T-helper 2 cell treated with Interferon-gamma antibody and Interleukin-4, amounts not matched to agents 5 μg/mL and 100 μg/mL, for 36 hours (primary cell): ENCODE data around the gene GNA14.
"Not testable (repeated sequence)": the region's sequence is repeated elsewhere in the genome, so short reads cannot be mapped to it uniquely, and the experiment has no call there.

ENCODE experiments used
- DNase-seq: peaks from one replicate; pipeline ENCODE4 v3.0.0; 2021; ENCODE audit warnings: low spot score
- H3K27ac Mint-ChIP-seq: one replicate; pipeline ENCODE4 v1.8.0; 2021; ENCODE audit warnings: mild to moderate bottlenecking, mixed read lengths
- H3K27me3 Mint-ChIP-seq: one replicate; pipeline ENCODE4 v1.8.0; 2021; ENCODE audit warnings: low read depth, mixed read lengths
- H3K36me3 Mint-ChIP-seq: one replicate; pipeline ENCODE4 v1.8.0; 2021; ENCODE audit warnings: low read depth, mixed read lengths
- H3K4me1 Mint-ChIP-seq: one replicate; pipeline ENCODE4 v1.8.0; 2021; ENCODE audit warnings: low read depth, mixed read lengths
- H3K4me3 Mint-ChIP-seq: one replicate; pipeline ENCODE4 v1.8.0; 2022; ENCODE audit warnings: mild to moderate bottlenecking, moderate library complexity, mixed read lengths
- H3K9me3 Mint-ChIP-seq: one replicate; pipeline ENCODE4 v1.8.0; 2021; ENCODE audit warnings: mixed read lengths

The GNA14 gene

DNA sequence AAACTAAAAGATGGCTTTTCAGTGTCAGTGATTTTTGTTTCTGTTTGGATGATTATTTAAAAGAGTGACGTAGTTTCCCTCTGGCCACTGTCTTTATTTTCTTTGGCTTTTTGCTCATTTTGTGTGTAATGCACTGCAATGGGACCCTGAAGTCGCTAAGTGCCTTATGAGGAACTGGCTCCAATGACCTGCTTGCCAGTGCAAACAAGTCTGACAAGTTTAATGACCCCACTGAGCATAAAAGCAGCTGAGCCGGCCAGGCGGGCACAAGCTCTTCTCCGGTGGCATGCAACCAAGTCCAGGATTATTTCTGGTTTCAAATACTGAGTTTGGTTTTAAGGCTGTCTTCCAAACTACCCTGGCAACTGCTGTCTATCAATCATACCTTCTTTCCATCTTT is 15.6 kb upstream of the GNA14 start:
- Mint-ChIP-seq H3K27me3 (peaks cover 3% of the 10 kb centered on the region), H3K4me3 (no peak overlapping the region), H3K27ac (no peak overlapping the region), H3K4me1 (no peaks in the 10 kb centered on the region), H3K36me3 (no peaks in the 10 kb centered on the region), H3K9me3 (no peaks in the 10 kb centered on the region)
- no peak for DNase-seq

DNA sequence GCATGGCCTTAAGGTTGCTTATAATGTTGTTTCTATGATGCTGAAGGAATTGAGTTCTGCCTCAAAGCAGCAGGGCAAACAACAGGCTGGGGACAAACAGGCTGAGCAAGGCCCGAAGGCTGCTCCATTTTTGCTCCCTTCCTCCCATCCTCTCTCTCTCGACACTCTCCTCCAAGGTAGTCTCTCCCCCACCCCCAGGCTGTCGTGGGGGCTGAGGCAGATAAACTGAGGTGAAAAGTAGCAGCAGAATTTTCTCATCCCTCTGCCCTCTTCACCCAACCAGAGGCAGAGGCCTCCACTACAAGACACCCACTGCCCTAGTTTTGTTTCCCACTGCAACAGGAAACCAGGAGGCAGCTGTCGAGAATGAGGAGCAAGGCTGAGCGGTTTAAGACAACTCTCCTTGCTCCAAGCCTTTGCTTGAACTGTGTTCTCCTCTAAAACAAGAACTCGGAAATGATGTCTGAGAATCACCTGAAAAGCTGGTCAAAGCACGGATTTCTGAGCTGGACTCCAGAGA is 13.5 kb upstream of the GNA14 start:
- H3K27me3 Mint-ChIP-seq = peaks cover 3% of the 10 kb centered on the region
- H3K36me3 Mint-ChIP-seq = no peaks in the 10 kb centered on the region
- H3K27ac Mint-ChIP-seq = no peak overlapping the region
- H3K4me1 Mint-ChIP-seq = no peaks in the 10 kb centered on the region
- no peaks in the 10 kb centered on the region for H3K9me3 Mint-ChIP-seq
- DNase-seq = no peak
- no peak overlapping the region for H3K4me3 Mint-ChIP-seq

DNA sequence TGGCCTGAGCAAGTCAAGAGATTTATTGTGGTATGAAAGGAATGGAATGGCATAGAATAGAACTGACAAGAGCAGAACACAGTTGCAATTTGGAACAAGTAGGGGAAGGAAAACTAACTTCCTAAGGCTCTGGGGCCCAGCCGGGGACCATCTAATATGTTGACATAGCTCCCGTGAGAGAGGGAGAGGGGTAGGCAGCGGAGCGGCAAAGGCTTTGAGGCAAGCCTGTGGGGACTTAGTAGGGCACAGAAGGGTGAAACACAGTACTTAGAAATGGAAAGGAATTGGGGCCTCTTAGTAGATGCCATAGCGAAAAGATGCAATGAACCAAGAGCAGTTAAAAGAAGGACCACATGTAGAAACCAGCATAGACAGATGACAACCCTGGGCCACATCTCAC is 11.8 kb upstream of the GNA14 start:
- Mint-ChIP-seq H3K4me1 (no peaks in the 10 kb centered on the region), H3K27me3 (peaks cover 3% of the 10 kb centered on the region), H3K4me3 (no peak overlapping the region), H3K9me3 (no peaks in the 10 kb centered on the region), H3K36me3 (no peaks in the 10 kb centered on the region), H3K27ac (no peak overlapping the region)
- no peak for DNase-seq

- no peaks in the 10 kb centered on the region for H3K9me3 Mint-ChIP-seq
- no peak overlapping the region for H3K27ac Mint-ChIP-seq
- no peak overlapping the region for H3K4me3 Mint-ChIP-seq
- H3K27me3 Mint-ChIP-seq = peaks cover 46% of the 10 kb centered on the region
- H3K36me3 Mint-ChIP-seq = no peaks in the 10 kb centered on the region
- peaks cover 10% of the 10 kb centered on the region for H3K4me1 Mint-ChIP-seq
- DNase-seq = no peak
These were observed 3.1 kb upstream of the GNA14 start for GRCh38 chr9:77651203-77651602.

- no peak for DNase-seq
- Mint-ChIP-seq H3K27me3 (peaks cover 58% of the 10 kb centered on the region), H3K27ac (no peak overlapping the region), H3K36me3 (no peaks in the 10 kb centered on the region), H3K4me3 (peak overlapping the region; percentile 69), H3K9me3 (no peaks in the 10 kb centered on the region), H3K4me1 (peaks cover 10% of the 10 kb centered on the region)
These were observed 1.1 kb upstream of the GNA14 start for GRCh38 chr9:77649109-77649812.

DNA sequence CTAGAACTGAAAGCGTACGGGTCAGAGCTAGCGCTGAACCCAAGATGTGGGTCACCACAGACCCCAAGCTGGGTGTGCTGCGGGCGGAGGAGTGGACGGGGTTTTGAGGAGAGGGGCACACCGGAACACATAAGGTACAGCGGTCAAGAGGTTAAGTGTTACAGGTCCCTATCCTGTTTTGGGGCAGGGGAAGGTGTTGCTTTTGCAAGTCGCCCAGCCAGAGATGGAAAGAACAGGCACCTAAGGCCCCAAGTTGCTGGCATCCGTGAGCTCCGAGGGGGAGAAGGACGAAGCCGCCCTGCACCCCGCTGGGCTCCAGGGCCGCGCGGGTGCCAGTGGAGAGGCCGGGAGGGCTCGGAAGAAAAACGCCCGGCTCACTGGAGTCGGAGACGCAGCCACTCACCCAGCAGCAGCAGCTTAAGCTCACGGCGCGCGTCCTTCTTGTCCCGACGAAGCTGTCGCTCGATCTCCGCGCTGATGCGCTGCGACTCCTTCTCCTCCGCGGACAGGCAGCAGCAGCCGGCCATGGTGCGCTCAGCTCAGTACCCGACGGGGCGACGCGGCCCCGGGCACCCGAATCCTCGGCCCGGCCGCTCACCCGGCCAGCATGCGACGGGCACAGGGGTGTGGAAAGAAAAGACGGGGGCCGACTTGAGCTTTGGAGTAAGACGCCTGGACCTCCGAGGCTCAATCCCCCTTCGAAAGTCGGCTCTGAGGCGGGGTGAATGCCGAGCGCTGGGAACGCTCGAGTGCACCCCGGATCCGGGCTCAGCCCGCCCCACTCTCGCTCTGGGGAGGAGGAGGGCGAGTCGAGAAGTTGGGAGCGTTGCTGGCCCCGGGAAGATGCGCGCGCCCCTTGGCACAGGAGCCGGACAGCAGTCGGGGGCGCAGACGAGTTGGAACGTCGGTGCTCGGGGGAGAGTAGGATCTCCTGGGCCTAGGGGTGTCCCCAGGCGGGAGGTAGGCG is 572 bp downstream of the GNA14 start:
- DNase-seq = no peak
- no peaks in the 10 kb centered on the region for H3K9me3 Mint-ChIP-seq
- peaks cover 10% of the 10 kb centered on the region for H3K4me1 Mint-ChIP-seq
- H3K27ac Mint-ChIP-seq = no peak overlapping the region
- peak overlapping the region; percentile 76 for H3K4me3 Mint-ChIP-seq
- H3K36me3 Mint-ChIP-seq = no peaks in the 10 kb centered on the region
- H3K27me3 Mint-ChIP-seq = peaks cover 68% of the 10 kb centered on the region

- Mint-ChIP-seq H3K27me3 (peaks cover 62% of the 10 kb centered on the region), H3K4me1 (peaks cover 10% of the 10 kb centered on the region), H3K4me3 (no peak overlapping the region), H3K9me3 (no peaks in the 10 kb centered on the region), H3K36me3 (no peaks in the 10 kb centered on the region), H3K27ac (no peak overlapping the region)
- DNase-seq = no peak
These were observed 4.3 kb downstream of the GNA14 start for GRCh38 chr9:77643871-77644270.

GRCh38 chr9:77640741-77641580 is 7.2 kb downstream of the GNA14 start:
- Mint-ChIP-seq H3K9me3 (no peaks in the 10 kb centered on the region), H3K27ac (no peak overlapping the region), H3K36me3 (no peaks in the 10 kb centered on the region), H3K4me3 (no peak overlapping the region), H3K4me1 (no peaks in the 10 kb centered on the region), H3K27me3 (peaks cover 50% of the 10 kb centered on the region)
- no peak for DNase-seq

- H3K4me3 Mint-ChIP-seq = no peak overlapping the region
These were observed 15.5 kb downstream of the GNA14 start for GRCh38 chr9:77632652-77633051.

DNA sequence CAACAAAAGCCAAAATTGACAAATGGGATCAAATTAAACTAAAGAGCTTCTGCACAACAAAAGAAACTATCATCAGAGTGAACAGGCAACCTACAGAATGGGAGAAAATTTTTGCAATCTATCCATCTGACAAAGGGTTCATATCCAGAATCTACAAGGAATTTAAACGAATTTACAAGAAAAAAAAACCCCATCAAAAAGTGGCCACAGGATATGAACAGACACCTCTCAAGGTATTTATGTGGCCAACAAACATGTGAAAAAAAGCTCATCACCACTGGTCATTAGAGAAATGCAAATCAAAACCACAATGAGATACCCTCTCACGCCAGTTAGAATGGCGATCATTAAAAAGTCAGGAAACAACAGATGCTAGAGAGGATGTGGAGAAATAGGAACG is 19.3 kb downstream of the GNA14 start:
- H3K27ac Mint-ChIP-seq, DNase-seq, H3K9me3 Mint-ChIP-seq, H3K36me3 Mint-ChIP-seq, H3K4me3 Mint-ChIP-seq, H3K4me1 Mint-ChIP-seq: not testable (repeated sequence)
- peaks cover 13% of the 10 kb centered on the region for H3K27me3 Mint-ChIP-seq

More at GRCh38 chr9:77632652-77633051, 15.5 kb downstream of the GNA14 start:
- peaks cover 10% of the 10 kb centered on the region for H3K27me3 Mint-ChIP-seq
- no peaks in the 10 kb centered on the region for H3K4me1 Mint-ChIP-seq
- no peaks in the 10 kb centered on the region for H3K9me3 Mint-ChIP-seq
- H3K27ac Mint-ChIP-seq = no peak overlapping the region
- no peak for DNase-seq
- no peaks in the 10 kb centered on the region for H3K36me3 Mint-ChIP-seq

DNA sequence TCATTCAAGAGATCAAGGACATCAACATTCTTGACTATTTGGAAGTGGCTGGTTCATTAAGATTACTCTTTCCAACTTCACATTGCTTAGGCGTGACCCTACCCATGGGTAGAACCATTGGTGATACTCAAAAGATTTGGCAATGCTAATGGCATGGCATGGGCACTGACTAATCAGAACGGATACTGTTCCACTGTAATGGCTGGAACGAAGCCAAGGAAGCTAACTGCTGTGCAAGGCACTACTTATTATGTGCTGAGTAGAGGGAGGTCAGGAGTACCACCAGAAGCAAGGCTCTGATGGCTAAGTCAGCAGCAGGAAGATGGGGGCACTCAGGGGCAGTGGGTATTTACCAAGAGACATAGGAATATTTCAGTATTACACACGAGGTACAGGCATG is 31.9 kb downstream of the GNA14 start:
- no peak overlapping the region for H3K4me3 Mint-ChIP-seq
- H3K36me3 Mint-ChIP-seq = no peaks in the 10 kb centered on the region
- no peak overlapping the region for H3K27ac Mint-ChIP-seq

GRCh38 chr9:77614645-77615044 is 33.5 kb downstream of the GNA14 start:
- H3K36me3 Mint-ChIP-seq = no peaks in the 10 kb centered on the region
- H3K27ac Mint-ChIP-seq = no peak overlapping the region
- no peak overlapping the region for H3K4me3 Mint-ChIP-seq
- no peak for DNase-seq
- peaks cover 16% of the 10 kb centered on the region for H3K27me3 Mint-ChIP-seq
- no peaks in the 10 kb centered on the region for H3K4me1 Mint-ChIP-seq
- H3K9me3 Mint-ChIP-seq = no peaks in the 10 kb centered on the region

More for the DNA sequence above, 31.9 kb downstream of the GNA14 start:
- no peak for DNase-seq
- H3K4me1 Mint-ChIP-seq = no peaks in the 10 kb centered on the region
- H3K27me3 Mint-ChIP-seq = peaks cover 8% of the 10 kb centered on the region
- H3K9me3 Mint-ChIP-seq = no peaks in the 10 kb centered on the region

- DNase-seq = no peak
- Mint-ChIP-seq H3K36me3 (no peaks in the 10 kb centered on the region), H3K9me3 (no peaks in the 10 kb centered on the region), H3K27me3 (peaks cover 15% of the 10 kb centered on the region), H3K27ac (no peak overlapping the region), H3K4me3 (no peak overlapping the region), H3K4me1 (no peaks in the 10 kb centered on the region)
These were observed 41.6 kb downstream of the GNA14 start for GRCh38 chr9:77606526-77606925.
